Common myeloid progenitor, CD34-positive (primary cell): ENCODE results near the gene PTH1R.

ENCODE experiments used
- CTCF ChIA-PET: fragments of 350-600 bp; sonication (Branson Sonifier 250); formaldehyde crosslinking; loops from one replicate; lab custom pipeline; 2021; ENCODE audit warnings: antibody characterized with exemption; lab: Charles Lee
- POLR2A ChIA-PET: fragments of 350-600 bp; sonication (Branson Sonifier 250); formaldehyde crosslinking; loops from one replicate; lab custom pipeline; 2021; ENCODE audit warnings: antibody characterized with exemption; lab: Charles Lee
- DNase-seq, 3 donors: peaks; one replicate each; pipeline versions ENCODE4 v3.0.0 to v3.0.0-alpha.2; 2013
- H3K27ac ChIP-seq, 2 experiments: 1 replicate in 1 of 2; 2 replicates in 1 of 2; pipeline ENCODE4 v1.7.0; 2013; ENCODE audit warnings: inconsistent platforms in 2 of 2, low read length in 2 of 2, mild to moderate bottlenecking in 2 of 2, low read depth in 1 of 2, moderate library complexity in 1 of 2; ENCODE audit not compliant: severe bottlenecking in 2 of 2, insufficient read depth in 1 of 2, poor library complexity in 1 of 2
- H3K27me3 ChIP-seq, 5 experiments: replicated peaks in 2 of 5; 1 replicate in 3 of 5; 2 replicates in 2 of 5; pipeline versions ENCODE4 v1.6.1 to v1.7.0; 2013; ENCODE audit warnings: low read length in 4 of 5, mild to moderate bottlenecking in 2 of 5, moderate library complexity in 2 of 5, inconsistent platforms in 1 of 5; ENCODE audit not compliant: insufficient read depth in 5 of 5, control insufficient read depth in 4 of 5
- H3K36me3 ChIP-seq, 4 experiments: 1 replicate in 2 of 4; 2 replicates in 2 of 4; pipeline versions ENCODE4 v1.6.1 to v1.7.0; 2013; ENCODE audit warnings: low read length in 3 of 4, control low read depth in 1 of 4, mild to moderate bottlenecking in 1 of 4; ENCODE audit not compliant: control insufficient read depth in 4 of 4, insufficient read depth in 4 of 4
- H3K4me1 ChIP-seq, 4 experiments: 1 replicate in 3 of 4; 2 replicates in 1 of 4; pipeline versions ENCODE4 v1.6.1 to v1.7.1; 2013; ENCODE audit warnings: low read length in 3 of 4, mild to moderate bottlenecking in 3 of 4, control low read depth in 1 of 4, inconsistent platforms in 1 of 4, moderate library complexity in 1 of 4; ENCODE audit not compliant: control insufficient read depth in 4 of 4, insufficient read depth in 4 of 4; ENCODE audit errors: control extremely low read depth in 1 of 4
- H3K4me3 ChIP-seq, 7 experiments: 1 replicate in 4 of 7; 2 replicates in 3 of 7; pipeline versions ENCODE4 v1.5.1 to v1.7.0; 2013; ENCODE audit warnings: mild to moderate bottlenecking in 7 of 7, low read length in 6 of 7, moderate library complexity in 6 of 7, inconsistent platforms in 2 of 7, low read depth in 2 of 7, control low read depth in 1 of 7; ENCODE audit not compliant: insufficient read depth in 4 of 7, control insufficient read depth in 1 of 7; ENCODE audit errors: extremely low read depth in 1 of 7
- H3K9me3 ChIP-seq, 5 experiments: 1 replicate in 4 of 5; 2 replicates in 1 of 5; pipeline versions ENCODE4 v1.6.1 to v1.7.1; 2013; ENCODE audit warnings: low read length in 4 of 5, mild to moderate bottlenecking in 2 of 5, inconsistent platforms in 1 of 5, low read depth in 1 of 5, moderate library complexity in 1 of 5; ENCODE audit not compliant: control insufficient read depth in 4 of 5, insufficient read depth in 2 of 5; ENCODE audit errors: control extremely low read depth in 1 of 5
- WGBS: methylation state at CpG from one replicate; pipeline ENCODE4 v1.1.5; 2013; ENCODE audit not compliant: insufficient coverage; 5-methylcytosine and 5-hydroxymethylcytosine counted together

Gene PTH1R

DNA sequence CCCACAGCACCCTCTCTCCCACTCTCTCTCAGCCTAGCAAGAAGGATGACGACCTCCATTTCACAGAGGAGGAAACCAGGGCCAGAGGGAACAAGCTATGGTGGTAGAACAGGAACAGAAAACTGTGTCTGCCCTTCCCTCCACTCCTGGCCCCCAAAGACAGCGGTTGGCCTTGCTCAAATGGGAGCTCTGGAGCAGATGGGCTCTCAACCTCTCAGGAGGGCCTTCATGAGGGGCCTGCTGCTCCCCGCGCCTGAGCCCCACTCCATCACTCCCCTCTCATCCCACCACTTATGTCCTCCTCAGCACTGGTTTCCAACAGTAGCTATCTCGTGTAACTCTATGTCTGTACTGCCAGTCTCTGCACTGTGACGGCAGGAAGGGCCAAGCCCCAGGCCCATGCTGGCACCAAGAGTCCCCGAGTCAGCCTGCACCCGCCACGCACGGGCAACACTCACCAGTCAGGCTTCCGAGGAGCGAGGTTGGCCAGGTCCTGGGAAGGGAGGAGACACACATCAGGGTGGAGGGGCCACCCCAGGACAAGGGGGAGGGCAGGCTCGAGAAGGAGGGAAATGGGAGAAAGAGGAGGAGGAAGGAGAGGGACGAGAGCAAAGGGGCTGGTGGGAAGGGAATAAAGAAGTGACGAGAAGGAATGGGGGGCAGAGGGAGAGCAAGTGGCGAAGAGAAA, 45.5 kb downstream of the PTH1R start:
- Histone ChIP-seq H3K9me3 (peaks cover 0 to 10% (median 2%) of the 10 kb centered on the region in 5 experiments), H3K27ac (no peak overlapping the region), H3K4me3 (no peak overlapping the region), H3K36me3 (peaks cover 31 to 81% (median 61%) of the 10 kb centered on the region in 4 experiments), H3K4me1 (peaks cover 10 to 39% (median 37%) of the 10 kb centered on the region in 4 experiments), H3K27me3 (no peaks in the 10 kb centered on the region)
- ChIA-PET CTCF (interaction anchor here (0.7 to 12.9 kb wide), 21 partner anchors 8 to 220 kb away, joined by 3 to 164 read pairs (median 5); partner anchors contain the start of gene CCDC12), POLR2A (interaction anchor here (0.6 kb wide), 1 partner anchor 105 kb away, joined by 3 read pairs; no protein-coding TSS in a partner anchor)
- no peak for DNase-seq
- WGBS, result 95% methylated on average over 13 of the region's 16 CpGs

DNA sequence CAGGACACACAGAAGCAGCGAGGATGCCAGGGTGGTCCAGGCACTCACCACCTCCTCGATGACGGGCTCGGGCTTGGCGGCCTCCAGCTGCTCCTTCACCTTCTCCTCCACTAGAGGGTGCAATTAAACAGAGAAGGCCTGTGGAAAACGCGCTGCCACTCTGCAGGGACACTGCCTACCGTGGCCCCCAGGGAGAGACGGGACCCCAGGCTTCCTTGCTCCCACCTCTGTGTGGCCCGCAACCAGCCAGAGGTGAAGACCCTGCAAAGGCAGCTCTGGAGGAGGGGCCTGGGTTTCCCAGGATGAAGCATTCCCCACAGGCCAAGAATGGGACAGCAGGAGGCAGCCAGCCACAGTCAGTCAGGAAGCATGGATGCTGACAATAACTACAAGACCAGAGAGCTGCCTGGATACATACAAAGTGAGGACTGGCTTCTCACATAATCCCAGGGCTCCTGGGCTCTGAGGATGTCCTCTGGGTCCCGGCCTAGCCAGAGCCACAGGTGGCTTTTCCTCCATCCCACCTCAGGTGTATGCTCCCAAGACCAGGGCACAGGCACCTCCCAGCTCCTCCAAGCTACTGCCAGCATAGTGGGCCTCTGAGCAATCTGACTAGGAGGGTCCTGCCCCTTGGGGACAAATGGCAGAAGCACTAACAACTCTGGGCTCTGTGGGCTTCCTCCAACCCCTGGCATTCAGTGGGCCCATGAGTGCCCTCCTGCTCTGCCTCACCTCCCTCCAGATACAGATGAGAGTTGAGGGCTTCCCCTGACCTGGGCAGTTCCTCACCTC, 46.2 kb downstream of the PTH1R start:
- peaks cover 10 to 45% (median 42%) of the 10 kb centered on the region in 4 experiments for H3K4me1 ChIP-seq
- DNase-seq, result peak in 2 of 3 donors; percentile 68 to 69
- no peaks in the 10 kb centered on the region for H3K27me3 ChIP-seq
- CTCF ChIA-PET, result interaction anchor here (1.1 to 12.9 kb wide), 16 partner anchors 10 to 93 kb away, joined by 3 to 164 read pairs (median 5); partner anchors contain the start of gene CCDC12
- H3K9me3 ChIP-seq, result peaks cover 0 to 7% (median 0%) of the 10 kb centered on the region in 5 experiments
- WGBS, result 77% methylated on average over 11 of the region's 11 CpGs
- POLR2A ChIA-PET, result interaction anchor here (0.6 kb wide), 1 partner anchor 104 kb away, joined by 3 read pairs; no protein-coding TSS in a partner anchor
- peaks cover 25 to 74% (median 55%) of the 10 kb centered on the region in 4 experiments for H3K36me3 ChIP-seq
- no peak overlapping the region for H3K4me3 ChIP-seq
- peak overlapping the region in 1 of 2 experiments; percentile 27 for H3K27ac ChIP-seq

DNA sequence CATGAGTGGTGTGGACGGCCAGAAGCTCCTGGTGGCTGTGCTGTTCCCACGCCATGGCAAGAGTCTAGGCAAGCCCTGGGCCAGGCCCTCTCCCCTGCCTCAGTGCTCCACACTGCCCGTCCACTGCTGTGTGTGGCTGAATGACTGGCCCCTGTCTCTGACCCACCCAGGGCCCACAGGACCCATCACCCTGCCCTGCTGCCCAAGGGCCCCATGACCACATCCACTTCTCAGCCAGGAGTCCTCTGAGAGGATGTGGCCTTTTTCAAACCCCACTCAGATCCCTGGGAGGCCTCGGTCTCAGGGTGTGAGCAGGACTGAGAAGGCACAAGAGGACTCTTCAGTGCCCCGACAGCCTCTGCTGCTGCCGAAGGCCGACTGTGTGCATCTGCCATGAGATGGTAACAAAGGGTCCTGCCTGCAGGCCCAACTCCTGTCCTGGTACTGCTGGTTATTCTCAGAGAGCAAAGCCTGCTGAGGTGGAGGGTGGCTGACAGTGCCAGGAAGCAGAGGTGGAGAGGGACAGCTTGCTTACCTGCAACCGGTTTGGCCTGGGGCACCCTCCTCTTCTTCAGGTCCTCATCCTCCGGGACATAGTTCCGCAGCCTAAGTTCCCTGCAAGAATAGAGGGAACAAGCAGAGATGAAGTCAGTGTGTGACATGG, 47.5 kb downstream of the PTH1R start:
- peaks cover 0 to 4% (median 0%) of the 10 kb centered on the region in 5 experiments for H3K9me3 ChIP-seq
- peaks cover 19 to 69% (median 44%) of the 10 kb centered on the region in 4 experiments for H3K36me3 ChIP-seq
- no peaks in the 10 kb centered on the region for H3K27me3 ChIP-seq
- POLR2A ChIA-PET, result no interaction called here
- no peak for DNase-seq
- CTCF ChIA-PET, result interaction anchor here (1.2 to 12.9 kb wide), 5 partner anchors 9 to 70 kb away, joined by 3 to 164 read pairs (median 6); partner anchors contain the start of gene CCDC12
- 92% methylated on average over 10 of the region's 10 CpGs for WGBS
- peaks cover 20 to 56% (median 51%) of the 10 kb centered on the region in 4 experiments for H3K4me1 ChIP-seq
- peak overlapping the region in 1 of 2 experiments; percentile 59 for H3K27ac ChIP-seq
- no peak overlapping the region for H3K4me3 ChIP-seq

DNA sequence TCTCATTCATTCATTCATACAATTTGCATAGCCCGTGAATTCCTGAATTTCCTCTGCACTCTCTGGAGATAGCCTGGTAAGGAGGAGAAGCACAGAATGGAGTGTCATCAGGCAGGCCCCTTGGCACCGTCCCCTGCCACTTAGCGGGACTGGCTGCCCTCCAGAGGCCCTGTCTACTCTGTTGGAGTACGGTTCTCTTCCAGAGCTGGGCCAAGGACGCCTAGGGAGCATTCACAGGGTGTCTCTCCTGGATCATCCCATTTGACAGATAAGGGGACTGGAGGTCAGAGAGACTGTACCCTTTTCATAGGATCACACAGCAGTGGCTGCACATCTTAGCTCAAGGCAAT, 48.0 kb downstream of the PTH1R start:
- peaks cover 23 to 62% (median 56%) of the 10 kb centered on the region in 4 experiments for H3K4me1 ChIP-seq
- H3K9me3 ChIP-seq, result peaks cover 0 to 4% (median 0%) of the 10 kb centered on the region in 5 experiments
- H3K27me3 ChIP-seq, result no peaks in the 10 kb centered on the region
- ChIA-PET POLR2A (no interaction called here), CTCF (interaction anchor here (1.3 to 12.9 kb wide), 5 partner anchors 9 to 70 kb away, joined by 5 to 164 read pairs (median 7); no protein-coding TSS in a partner anchor)
- no peak overlapping the region for H3K27ac ChIP-seq
- H3K36me3 ChIP-seq, result peaks cover 19 to 64% (median 40%) of the 10 kb centered on the region in 4 experiments
- no peak for DNase-seq
- 82% methylated on average over 4 of the region's 5 CpGs for WGBS
- no peak overlapping the region for H3K4me3 ChIP-seq

DNA sequence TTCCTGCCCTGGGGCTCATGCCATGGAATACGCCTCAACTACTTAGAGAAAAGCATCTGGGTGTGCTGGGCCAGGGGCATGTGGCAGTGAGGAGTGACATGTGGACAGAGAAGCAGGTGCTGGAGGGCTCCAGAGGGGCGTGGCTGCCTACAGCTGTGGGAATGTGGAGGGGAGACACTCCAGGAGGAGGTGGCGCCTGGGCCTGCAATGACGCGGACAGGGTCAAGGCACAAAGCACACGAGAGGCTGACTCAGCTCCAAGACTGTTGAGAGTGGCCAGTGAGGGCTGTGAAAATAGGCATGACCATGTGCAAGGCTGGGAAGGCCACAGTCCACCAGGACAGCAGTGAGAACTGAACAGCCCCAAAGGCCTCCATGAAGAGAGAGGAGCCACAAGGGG, 48.5 kb downstream of the PTH1R start:
- POLR2A ChIA-PET, result interaction anchor here (1.2 kb wide), 1 partner anchor 39 kb away, joined by 4 read pairs; no protein-coding TSS in a partner anchor
- no peak for DNase-seq
- H3K9me3 ChIP-seq, result peaks cover 0 to 4% (median 0%) of the 10 kb centered on the region in 5 experiments
- H3K27ac ChIP-seq, result peak overlapping the region; percentile 35 to 55
- H3K36me3 ChIP-seq, result peaks cover 18 to 62% (median 35%) of the 10 kb centered on the region in 4 experiments
- 93% methylated on average over 2 of the region's 6 CpGs for WGBS
- peaks cover 24 to 66% (median 61%) of the 10 kb centered on the region in 4 experiments for H3K4me1 ChIP-seq
- peak overlapping the region in 3 of 7 experiments; percentile 14 to 50 (median 42) for H3K4me3 ChIP-seq
- H3K27me3 ChIP-seq, result no peaks in the 10 kb centered on the region
- CTCF ChIA-PET, result interaction anchor here (1.0 to 12.9 kb wide), 8 partner anchors 8 to 76 kb away, joined by 3 to 164 read pairs (median 6); no protein-coding TSS in a partner anchor

DNA sequence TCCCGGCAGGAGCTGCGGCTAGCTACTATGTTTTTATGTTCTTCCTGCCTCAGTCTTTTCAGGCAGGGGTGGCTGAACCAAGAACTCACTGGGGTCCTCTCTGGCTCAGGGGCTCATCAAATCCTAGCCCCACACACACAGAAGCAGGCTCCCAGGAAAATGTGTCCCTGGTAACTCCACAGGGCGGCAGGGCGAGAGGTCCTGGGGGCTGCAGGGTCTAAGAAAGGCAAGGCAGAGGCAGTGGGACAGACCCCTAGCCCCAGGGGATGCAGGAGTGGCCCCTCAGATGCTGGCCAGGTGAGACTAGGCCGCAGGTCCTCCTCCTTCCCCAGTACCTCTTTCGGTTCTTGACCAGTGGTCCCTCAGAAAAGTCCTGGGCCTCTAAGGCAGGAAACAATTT, 48.9 kb downstream of the PTH1R start:
- POLR2A ChIA-PET, result interaction anchor here (1.2 kb wide), 1 partner anchor 39 kb away, joined by 4 read pairs; no protein-coding TSS in a partner anchor
- H3K4me1 ChIP-seq, result peaks cover 28 to 70% (median 65%) of the 10 kb centered on the region in 4 experiments
- no peaks in the 10 kb centered on the region for H3K27me3 ChIP-seq
- CTCF ChIA-PET, result interaction anchor here (0.7 to 12.9 kb wide), 9 partner anchors 8 to 145 kb away, joined by 3 to 164 read pairs (median 5); no protein-coding TSS in a partner anchor
- peaks cover 14 to 62% (median 31%) of the 10 kb centered on the region in 4 experiments for H3K36me3 ChIP-seq
- H3K9me3 ChIP-seq, result peaks cover 0 to 4% (median 0%) of the 10 kb centered on the region in 5 experiments
- H3K4me3 ChIP-seq, result peak overlapping the region in 5 of 7 experiments; percentile 35 to 55 (median 50)
- no peak for DNase-seq
- peak overlapping the region; percentile 35 to 55 for H3K27ac ChIP-seq
- 65% methylated on average over 6 of the region's 6 CpGs for WGBS
